ENCODE measurements around the gene CACNA2D3. TPM values are rescaled to one million over a fixed set of nuclear protein-coding genes. Genes with fewer than 3 reads are reported as not detected.
A peak's percentile ranks its signal among the peaks of the same experiment; 100 is the strongest.

Gene CACNA2D3
- polyA plus RNA-seq, 1 donor from 2014 or later: 26.2 TPM

- no peak overlapping the region for H2AFZ ChIP-seq (ENCODE audit: low read depth, low read length)
- no peak overlapping the region for H3K4me2 ChIP-seq (ENCODE audit: low read length)
- H3K9me3 ChIP-seq (ENCODE audit: low read length): no peaks in the 10 kb centered on the region
- no peak overlapping the region for H3K27ac ChIP-seq (ENCODE audit: low read length)
- H4K20me1 ChIP-seq (ENCODE audit: insufficient read depth): no peaks in the 10 kb centered on the region
- H3K27me3 ChIP-seq (ENCODE audit: insufficient read depth, low read depth, low read length): no peaks in the 10 kb centered on the region
- no peak overlapping the region for H3K9ac ChIP-seq (ENCODE audit: low read length)
- no peaks in the 10 kb centered on the region for H3K36me3 ChIP-seq (ENCODE audit: insufficient read depth, low read length)
- no peaks in the 10 kb centered on the region for H3K79me2 ChIP-seq (replicated peaks; ENCODE audit: insufficient read depth, low read length)
- H3F3A ChIP-seq (ENCODE audit: insufficient read depth, low read length, poor library complexity, severe bottlenecking): no peaks in the 10 kb centered on the region
- no peak for TF ChIP-seq SMC3 (conservative IDR thresholded peaks at IDR 0.05; ENCODE audit: poor library complexity)
- H3K9me2 ChIP-seq (ENCODE audit: insufficient read depth, low read length): no peaks in the 10 kb centered on the region
- H3K4me3 ChIP-seq (ENCODE audit: low read length): no peak overlapping the region
These were observed 835.4 kb downstream of the CACNA2D3 start for GRCh38 chr3:54957711-54958110.

GRCh38 chr3:54960082-54960481 is 837.7 kb downstream of the CACNA2D3 start:
- TF ChIP-seq POLR2AphosphoS5 (IDR thresholded peaks at IDR 0.05): peak; percentile 18
- no peak for TF ChIP-seq SMC3 (conservative IDR thresholded peaks at IDR 0.05; ENCODE audit: poor library complexity)
- no peak for TF ChIP-seq MXI1 (conservative IDR thresholded peaks at IDR 0.05; ENCODE audit: poor library complexity, severe bottlenecking)
- TF ChIP-seq RAD21 (conservative IDR thresholded peaks at IDR 0.05): peak; percentile 25
- TF ChIP-seq EP300 (conservative IDR thresholded peaks at IDR 0.05; ENCODE audit: poor library complexity, severe bottlenecking): peak; percentile 35
- TF ChIP-seq EZH2 (IDR thresholded peaks at IDR 0.05; ENCODE audit: borderline replicate concordance, insufficient read depth, low read length, poor library complexity, severe bottlenecking): no peak
- TF ChIP-seq TAF1 (IDR thresholded peaks at IDR 0.05; ENCODE audit: low read depth): no peak
- peak; percentile 46 for TF ChIP-seq REST (IDR thresholded peaks at IDR 0.05; ENCODE audit: borderline replicate concordance)
- TF ChIP-seq, protein P1, sequence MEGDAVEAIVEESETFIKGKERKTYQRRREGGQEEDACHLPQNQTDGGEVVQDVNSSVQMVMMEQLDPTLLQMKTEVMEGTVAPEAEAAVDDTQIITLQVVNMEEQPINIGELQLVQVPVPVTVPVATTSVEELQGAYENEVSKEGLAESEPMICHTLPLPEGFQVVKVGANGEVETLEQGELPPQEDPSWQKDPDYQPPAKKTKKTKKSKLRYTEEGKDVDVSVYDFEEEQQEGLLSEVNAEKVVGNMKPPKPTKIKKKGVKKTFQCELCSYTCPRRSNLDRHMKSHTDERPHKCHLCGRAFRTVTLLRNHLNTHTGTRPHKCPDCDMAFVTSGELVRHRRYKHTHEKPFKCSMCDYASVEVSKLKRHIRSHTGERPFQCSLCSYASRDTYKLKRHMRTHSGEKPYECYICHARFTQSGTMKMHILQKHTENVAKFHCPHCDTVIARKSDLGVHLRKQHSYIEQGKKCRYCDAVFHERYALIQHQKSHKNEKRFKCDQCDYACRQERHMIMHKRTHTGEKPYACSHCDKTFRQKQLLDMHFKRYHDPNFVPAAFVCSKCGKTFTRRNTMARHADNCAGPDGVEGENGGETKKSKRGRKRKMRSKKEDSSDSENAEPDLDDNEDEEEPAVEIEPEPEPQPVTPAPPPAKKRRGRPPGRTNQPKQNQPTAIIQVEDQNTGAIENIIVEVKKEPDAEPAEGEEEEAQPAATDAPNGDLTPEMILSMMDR (IDR thresholded peaks at IDR 0.05; ENCODE audit: poor library complexity, severe bottlenecking): no peak
- H3F3A ChIP-seq (ENCODE audit: insufficient read depth, low read length, poor library complexity, severe bottlenecking): no peaks in the 10 kb centered on the region
- H3K4me3 ChIP-seq (ENCODE audit: low read length): peak overlapping the region; percentile 5
- H3K9me2 ChIP-seq (ENCODE audit: insufficient read depth, low read length): no peaks in the 10 kb centered on the region
- peak overlapping the region; percentile 15 for H3K4me2 ChIP-seq (ENCODE audit: low read length)
- H3K79me2 ChIP-seq (replicated peaks; ENCODE audit: insufficient read depth, low read length): no peaks in the 10 kb centered on the region
- no peaks in the 10 kb centered on the region for H3K27me3 ChIP-seq (ENCODE audit: insufficient read depth, low read depth, low read length)
- H4K20me1 ChIP-seq (ENCODE audit: insufficient read depth): no peaks in the 10 kb centered on the region
- H3K36me3 ChIP-seq (ENCODE audit: insufficient read depth, low read length): no peaks in the 10 kb centered on the region
- peak overlapping the region; percentile 60 for H3K27ac ChIP-seq (ENCODE audit: low read length)
- no peaks in the 10 kb centered on the region for H3K9me3 ChIP-seq (ENCODE audit: low read length)
- H3K9ac ChIP-seq (ENCODE audit: low read length): peak overlapping the region; percentile 20
- H2AFZ ChIP-seq (ENCODE audit: low read depth, low read length): no peak overlapping the region

DNA sequence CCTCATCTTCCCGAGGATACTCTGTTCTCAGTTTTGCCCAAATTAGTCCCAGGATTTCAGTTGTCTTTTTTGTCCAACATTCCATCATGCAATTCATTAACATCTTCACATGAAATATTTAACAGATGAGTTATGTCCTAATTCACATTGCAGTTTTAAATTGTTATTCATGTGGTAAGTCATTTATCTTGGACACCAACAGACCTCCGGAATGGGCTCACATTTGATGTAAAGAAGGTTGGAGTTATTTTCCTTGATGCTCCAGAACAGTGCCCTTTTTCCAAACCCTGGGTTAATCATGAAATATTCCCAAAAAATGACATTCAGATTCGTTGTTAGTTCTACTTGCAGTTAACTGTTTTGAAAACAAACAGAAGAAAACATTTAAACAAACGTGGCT is 838.3 kb downstream of the CACNA2D3 start:
- Histone ChIP-seq H3K27ac (ENCODE audit: low read length) (peak overlapping the region; percentile 60), H3K9me3 (ENCODE audit: low read length) (no peaks in the 10 kb centered on the region), H3K36me3 (ENCODE audit: insufficient read depth, low read length) (no peaks in the 10 kb centered on the region), H3F3A (ENCODE audit: insufficient read depth, low read length, poor library complexity, severe bottlenecking) (no peaks in the 10 kb centered on the region), H3K9me2 (ENCODE audit: insufficient read depth, low read length) (no peaks in the 10 kb centered on the region), H3K4me3 (ENCODE audit: low read length) (peak overlapping the region; percentile 5), H3K27me3 (ENCODE audit: insufficient read depth, low read depth, low read length) (no peaks in the 10 kb centered on the region), H3K4me2 (ENCODE audit: low read length) (peak overlapping the region; percentile 15), H2AFZ (ENCODE audit: low read depth, low read length) (no peak overlapping the region), H3K9ac (ENCODE audit: low read length) (peak overlapping the region; percentile 20), H3K79me2 (replicated peaks; ENCODE audit: insufficient read depth, low read length) (no peaks in the 10 kb centered on the region), H4K20me1 (ENCODE audit: insufficient read depth) (no peaks in the 10 kb centered on the region)
- TF ChIP-seq MXI1 (conservative IDR thresholded peaks at IDR 0.05; ENCODE audit: poor library complexity, severe bottlenecking): no peak
- TF ChIP-seq, protein P1 (IDR thresholded peaks at IDR 0.05; ENCODE audit: poor library complexity, severe bottlenecking): no peak
- TF ChIP-seq SMC3 (conservative IDR thresholded peaks at IDR 0.05; ENCODE audit: poor library complexity): no peak
- TF ChIP-seq EZH2 (IDR thresholded peaks at IDR 0.05; ENCODE audit: borderline replicate concordance, insufficient read depth, low read length, poor library complexity, severe bottlenecking): no peak
- TF ChIP-seq TAF1 (IDR thresholded peaks at IDR 0.05; ENCODE audit: low read depth): no peak
- no peak for TF ChIP-seq POLR2AphosphoS5 (IDR thresholded peaks at IDR 0.05)
- TF ChIP-seq REST (IDR thresholded peaks at IDR 0.05; ENCODE audit: borderline replicate concordance): no peak
- no peak for TF ChIP-seq RAD21 (conservative IDR thresholded peaks at IDR 0.05)
- TF ChIP-seq EP300 (conservative IDR thresholded peaks at IDR 0.05; ENCODE audit: poor library complexity, severe bottlenecking): no peak

Measured in neural cell (in vitro differentiated cells).